GM04504 (cell line): ENCODE measurements around the gene IFT81.
"Not testable (repeated sequence)": the region's sequence is repeated elsewhere in the genome, so short reads cannot be mapped to it uniquely, and the experiment has no call there.

ENCODE experiments used
- DNase-seq: peaks from one replicate; pipeline ENCODE4 v3.0.0-alpha.2; 2012; ENCODE audit warnings: low read depth

The IFT81 gene, protein sequence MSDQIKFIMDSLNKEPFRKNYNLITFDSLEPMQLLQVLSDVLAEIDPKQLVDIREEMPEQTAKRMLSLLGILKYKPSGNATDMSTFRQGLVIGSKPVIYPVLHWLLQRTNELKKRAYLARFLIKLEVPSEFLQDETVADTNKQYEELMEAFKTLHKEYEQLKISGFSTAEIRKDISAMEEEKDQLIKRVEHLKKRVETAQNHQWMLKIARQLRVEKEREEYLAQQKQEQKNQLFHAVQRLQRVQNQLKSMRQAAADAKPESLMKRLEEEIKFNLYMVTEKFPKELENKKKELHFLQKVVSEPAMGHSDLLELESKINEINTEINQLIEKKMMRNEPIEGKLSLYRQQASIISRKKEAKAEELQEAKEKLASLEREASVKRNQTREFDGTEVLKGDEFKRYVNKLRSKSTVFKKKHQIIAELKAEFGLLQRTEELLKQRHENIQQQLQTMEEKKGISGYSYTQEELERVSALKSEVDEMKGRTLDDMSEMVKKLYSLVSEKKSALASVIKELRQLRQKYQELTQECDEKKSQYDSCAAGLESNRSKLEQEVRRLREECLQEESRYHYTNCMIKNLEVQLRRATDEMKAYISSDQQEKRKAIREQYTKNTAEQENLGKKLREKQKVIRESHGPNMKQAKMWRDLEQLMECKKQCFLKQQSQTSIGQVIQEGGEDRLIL

DNA sequence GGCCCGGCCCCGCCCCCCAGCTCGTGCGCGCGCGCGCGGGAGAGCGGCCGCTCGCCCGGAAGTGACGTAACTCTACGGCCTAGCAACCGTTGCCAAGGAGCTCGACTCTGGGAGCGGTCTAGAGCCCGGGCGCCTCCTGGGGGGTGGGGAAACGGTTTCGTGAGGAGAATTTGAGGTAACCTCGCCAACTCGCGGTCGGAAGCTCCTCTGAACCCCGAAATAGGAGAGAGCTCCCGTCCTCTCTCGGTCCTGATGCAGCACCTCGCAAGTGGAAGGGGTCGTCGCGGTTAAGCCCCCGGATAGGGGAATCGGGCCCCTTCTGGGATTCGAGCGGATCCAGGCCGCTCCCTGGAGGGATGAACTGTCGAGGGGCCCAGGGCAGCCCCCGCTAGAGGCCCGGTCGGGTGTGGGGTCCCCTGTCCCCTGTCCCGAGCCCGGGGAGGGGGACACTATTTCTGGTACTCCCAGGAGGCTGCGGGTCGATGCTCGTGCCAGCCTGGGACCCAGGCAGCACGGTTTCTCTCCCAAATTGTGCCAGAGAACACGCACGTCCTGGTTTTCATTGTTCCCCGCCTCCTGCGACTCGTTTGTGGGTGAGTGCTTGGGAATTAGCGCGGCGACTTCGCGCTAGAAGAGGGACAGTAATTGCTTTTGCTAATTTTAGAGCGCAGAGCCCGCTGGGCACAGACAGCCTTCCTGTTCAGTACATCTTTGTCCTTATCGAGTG, at the start of gene IFT81:
Gene IFT81 (plus strand): TSS at position 89 of the 727 bp plus-strand sequence. CDS start 3,024 bp downstream, outside the sequence.
- peak; percentile 89 for DNase-seq

DNA sequence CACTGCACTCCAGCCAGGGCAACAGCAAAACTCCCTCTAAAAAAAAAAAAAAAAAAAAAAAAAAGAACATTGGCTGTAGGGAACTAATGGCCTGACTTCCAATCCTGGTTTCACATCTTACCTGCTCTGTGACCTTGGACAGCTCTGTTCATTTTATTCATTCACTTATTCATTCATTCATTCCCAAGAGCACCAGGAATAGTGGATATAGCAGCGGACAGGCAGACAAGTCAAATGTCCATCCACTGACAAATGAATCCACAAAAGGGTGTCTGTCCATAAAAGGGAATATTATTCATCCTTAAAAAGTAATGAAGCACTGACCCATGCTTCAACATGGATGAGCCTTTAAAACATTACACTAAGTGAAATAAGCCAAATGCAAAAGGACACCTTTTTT, 48.3 kb upstream of the IFT81 start:
- no peak for DNase-seq

DNA sequence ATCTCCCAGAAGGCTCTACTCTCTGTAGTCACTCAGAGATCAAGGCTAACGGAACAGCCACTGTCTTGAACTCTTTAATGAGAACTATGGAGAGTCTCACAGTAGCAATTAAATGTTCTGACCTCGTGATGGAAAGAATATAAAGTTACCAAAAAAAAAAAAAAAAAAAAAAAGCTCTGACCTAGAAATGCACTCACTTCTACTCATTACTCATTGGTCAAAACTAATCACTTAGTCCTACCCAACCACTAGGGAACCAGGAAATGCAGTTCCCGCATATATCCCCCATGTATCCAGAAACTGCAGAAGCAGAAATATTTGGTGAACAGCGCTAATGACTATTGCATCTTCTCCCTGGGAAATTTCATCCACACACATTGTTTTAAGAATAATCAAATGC, 46.4 kb upstream of the IFT81 start:
- no peak for DNase-seq

DNA sequence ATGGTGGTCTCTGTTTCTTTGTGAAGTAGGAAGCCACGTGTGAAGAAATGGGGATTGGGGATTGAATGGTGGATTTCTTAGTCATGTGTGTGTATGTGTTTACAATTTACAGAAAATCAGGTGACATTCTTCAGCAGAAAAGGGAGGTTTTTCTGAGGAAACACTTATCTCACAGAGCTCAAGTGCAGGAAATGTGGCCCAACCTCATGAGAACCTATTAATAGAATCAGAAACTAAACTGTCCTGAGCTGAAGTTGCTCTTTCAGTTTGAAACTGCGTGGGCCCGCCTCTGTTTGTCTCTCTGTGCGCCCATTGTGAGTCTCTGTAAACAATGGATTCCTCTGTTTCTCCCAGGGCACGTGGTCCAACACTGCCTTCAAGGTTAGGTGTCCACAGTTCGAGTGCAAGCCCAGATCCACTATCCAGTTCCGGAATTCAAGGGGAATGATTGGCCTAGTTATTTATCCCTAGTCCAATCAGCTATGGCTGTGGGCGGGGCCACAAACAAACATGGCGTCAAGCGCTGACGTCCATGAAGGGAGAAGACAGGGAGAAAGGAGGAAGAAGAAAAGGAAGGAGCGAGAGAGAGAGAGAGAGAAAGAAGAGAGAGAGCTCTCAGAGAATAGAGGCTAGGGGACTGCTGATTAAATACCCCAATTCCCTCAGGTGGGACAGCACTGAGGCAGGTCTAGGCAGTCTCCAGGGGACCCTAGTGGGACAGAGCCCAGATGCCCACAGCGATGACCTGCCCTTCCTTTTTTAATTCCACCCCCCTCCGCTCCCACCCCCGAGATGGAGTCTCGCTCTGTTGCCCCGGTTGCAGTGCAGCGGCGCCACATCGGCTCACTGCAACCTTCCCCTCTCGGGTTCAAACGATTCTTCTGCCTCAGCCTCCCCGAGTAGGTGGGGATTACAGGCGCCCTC, 44.4 kb upstream of the IFT81 start:
- no peak for DNase-seq

DNA sequence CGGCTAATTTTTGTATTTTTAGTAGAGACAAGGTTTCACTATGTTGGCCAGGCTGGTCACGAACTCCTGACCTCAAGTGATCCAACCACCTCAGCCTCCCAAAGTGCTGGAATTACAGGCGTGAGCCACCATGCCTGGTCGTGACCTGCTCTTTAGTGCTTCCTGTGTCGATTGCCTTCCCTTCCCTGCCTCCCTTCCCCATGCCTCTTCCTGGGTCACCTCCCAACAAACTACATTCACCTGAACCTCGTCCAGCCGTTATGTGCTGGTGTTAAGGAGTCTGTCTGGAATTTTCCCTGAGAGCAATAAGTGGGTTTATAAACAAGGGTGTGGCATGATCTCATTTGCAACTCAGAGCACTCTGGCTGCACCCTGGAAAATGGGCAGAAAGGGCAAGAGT, 43.7 kb upstream of the IFT81 start:
- DNase-seq = no peak

DNA sequence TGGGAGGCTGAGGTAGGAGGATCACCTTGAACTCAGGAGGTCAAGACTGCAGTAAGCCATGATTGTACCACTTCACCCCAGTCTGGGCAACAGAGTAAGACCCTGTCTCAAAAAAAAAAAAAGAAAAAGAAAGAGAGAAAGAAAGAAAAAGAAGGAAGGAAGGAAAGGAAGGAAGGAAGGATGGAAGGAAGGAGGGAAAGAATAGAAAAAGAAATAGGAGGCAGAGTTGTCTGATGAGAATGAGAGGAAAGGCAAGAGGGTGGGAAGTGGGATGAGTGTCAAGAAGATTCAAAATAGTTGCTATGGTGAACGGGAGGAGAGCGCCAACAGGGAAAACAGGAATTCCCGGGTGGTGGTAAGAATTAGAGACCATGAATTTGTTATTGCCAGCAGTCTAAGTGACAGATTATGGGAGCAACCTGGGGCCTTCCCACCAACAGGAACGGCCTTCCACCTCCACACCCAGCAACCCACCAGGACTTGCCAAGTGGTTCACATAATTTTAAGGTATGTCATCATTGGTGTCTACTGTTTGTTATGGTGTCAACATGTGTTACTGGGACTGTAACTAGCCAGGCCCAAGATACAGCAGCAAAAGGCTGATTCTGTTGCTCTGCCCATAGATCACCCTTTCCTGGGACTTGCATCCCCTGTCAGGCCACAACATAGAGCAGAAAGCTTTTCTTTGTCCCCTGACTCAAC, 39.7 kb upstream of the IFT81 start:
- no peak for DNase-seq

DNA sequence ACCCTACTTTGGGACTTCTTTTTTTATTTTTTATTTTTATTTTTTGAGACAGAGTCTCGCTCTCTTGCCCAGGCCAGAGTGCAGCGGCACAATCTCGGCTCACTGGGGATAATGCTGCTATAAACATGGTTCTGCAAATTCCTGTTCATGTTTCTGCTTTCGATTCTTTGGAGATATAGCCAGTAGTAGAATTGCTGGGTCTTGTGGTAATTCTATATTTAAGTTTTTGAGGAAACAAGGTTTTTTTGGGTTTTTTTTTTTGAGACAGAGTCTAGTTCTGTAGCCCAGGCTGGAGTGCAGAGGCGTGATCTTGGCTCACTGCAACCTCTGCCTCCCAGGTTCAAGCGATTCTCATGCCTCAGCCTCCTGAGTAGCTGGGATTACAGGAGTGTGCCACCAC, 35.9 kb upstream of the IFT81 start:
- not testable (repeated sequence) for DNase-seq

DNA sequence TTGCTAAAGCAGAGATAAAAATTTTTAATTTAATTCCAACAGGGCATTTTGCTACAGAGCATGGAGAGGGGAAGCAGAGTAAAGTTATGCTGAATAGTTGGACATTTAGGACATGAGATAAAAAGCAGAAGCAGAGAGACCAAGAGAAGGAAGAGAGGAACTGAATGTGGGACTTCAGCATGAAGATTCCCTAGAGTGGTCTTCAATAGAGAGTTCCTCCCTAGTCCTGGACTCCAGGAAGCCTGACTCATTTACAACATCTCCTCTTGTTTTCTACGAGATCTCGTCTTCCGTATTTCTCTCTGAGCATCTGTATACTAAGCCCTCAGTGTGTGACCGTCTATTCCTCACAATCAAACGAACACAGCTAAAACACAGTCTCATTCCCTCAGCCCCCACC, 35.2 kb upstream of the IFT81 start:
- DNase-seq = no peak

DNA sequence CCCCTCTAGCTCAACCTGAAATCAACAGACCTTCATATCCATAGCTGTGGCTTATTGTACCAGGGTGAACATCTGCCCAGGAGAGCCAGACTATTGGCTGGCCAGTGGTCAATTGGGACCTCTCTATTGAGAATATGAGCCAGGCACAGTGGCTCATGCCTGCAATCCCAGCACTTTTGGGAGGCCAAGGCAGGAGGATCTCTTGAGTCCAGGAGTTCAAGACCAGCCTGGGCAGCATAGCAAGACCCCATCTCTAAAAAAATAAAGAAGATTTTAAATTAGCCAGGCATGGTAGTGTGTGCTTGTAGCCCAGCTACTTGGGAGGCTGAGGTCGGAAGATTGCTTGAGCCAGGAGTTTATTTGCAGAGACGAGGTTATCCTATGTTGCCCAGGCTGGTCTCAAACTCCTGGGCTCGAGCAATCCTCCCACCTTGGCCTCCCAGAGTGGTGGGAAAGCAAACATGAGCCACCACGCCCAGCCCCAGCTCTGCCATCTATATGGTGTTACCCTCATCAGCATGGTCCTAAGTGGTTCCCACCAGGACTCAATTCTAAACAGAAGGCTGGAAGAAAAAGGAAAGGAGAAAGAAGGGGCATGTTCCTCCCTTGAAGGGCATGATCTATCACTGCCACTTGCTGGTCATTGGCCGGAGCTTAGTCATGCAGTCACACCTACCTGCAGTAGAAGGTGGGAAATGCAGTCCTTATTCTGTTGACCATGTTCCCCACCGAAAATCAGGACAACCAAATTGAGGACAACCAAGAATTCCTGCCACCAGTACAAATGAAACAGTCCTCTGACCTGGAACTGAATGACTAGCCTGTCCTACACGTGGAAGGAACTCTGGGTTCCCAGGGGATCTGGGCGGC, 33.7 kb upstream of the IFT81 start:
- no peak for DNase-seq

DNA sequence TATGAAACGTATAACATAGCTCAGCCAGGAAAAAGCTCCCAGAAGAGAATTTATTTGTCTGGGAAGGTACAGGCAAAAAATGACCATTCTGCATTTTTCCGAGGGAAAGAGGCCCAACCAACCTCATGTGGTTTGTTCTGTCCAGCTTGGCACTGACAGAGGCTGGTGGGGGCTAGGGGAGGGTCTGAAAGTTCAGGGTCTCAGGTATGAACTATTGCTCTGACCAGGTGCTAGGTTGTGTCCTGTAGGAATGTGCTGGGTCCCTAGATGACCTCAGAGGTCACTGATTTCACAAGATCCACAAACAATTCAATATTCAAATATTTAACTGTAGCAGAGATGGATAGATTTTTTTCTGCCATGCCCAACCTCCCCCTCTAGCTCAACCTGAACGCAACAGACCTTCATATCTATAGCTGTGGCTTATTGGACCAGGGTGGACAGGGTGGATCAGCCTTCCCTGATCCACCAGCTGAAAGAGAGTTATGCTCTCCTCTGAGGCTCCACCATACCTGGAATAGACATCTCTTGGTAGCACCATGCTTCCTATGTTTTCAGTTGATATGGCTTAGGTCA, 32.9 kb upstream of the IFT81 start:
- DNase-seq = no peak

DNA sequence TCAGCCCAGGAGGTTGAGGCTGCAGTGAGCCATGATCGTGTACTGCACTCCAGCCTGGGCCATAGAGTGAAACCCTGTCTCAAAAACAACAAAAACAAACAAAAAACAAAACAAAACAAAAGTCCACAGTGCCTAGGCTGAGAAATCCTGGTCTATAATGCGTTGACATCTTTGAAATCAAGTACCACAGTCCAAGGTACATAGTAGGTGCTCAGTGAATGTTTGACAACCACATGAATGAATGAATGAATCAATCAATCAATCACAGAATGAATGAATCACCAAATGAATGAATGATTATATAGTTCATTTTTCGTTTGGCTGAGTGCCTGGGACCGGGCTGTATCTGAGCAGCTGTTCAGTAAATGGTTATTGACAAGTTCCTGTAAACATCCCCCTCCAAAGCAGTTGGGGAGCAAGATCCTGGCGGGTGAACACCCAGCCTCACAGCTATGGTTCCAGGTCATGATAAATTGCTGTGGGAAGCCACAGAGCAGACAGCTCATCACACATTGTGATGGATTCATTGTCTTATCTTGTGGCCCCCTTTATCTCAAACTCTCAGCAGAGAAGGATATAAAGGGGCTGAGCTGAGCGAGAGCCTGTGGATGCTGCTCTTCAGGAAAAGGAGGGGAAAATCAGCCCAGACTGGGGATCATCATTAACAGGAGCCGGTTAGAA, 30.4 kb upstream of the IFT81 start:
- DNase-seq = no peak

DNA sequence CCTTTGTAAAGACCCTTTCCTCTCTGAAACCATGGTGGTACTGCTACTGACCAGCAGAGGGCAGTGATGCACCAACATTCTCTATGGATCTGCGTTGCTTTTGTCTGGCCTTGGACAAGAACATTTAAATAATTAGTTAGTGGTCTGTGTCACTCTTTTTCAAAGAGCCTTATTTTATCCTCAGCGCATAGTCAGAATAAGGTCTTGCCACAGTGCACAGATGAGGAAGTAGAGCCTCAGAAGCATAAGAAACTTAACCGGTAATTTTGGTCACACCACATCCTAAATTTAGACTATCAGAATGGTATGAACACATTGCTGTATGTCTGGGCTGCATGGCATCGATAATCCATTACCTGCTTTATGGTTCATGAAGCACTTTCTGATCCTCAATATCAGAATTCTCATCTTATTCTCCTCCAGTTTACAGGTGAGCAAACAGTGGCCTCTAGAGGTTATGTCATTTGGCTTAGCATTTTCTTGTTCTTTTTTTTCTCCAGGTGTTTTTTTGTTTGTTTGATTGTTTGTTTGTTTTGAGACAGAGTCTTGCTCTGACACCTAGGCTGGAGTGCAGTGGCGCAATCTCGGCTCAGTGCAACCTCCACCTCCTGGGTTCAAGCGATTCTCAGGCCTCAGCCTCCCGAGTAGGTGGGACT, 23.7 kb upstream of the IFT81 start:
- DNase-seq = no peak

DNA sequence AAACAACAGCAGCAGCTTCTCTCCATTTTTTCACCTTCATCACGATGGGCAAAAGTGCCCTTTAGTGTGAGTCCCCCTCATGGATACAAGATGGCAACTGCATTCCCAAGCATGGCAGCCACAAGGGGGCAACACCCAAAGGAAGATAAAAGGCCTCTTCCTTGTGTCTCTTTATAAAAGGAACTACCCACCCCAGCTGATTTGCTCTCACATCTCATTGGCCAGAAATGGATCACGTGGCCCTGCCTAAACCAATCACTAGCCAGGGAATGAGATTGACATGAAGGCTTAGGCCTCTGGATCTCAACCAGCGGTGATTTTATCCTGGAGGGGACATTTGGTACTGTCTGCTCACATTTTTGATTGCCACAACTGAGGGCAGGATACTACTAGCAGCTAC, 21.9 kb upstream of the IFT81 start:
- DNase-seq = no peak

DNA sequence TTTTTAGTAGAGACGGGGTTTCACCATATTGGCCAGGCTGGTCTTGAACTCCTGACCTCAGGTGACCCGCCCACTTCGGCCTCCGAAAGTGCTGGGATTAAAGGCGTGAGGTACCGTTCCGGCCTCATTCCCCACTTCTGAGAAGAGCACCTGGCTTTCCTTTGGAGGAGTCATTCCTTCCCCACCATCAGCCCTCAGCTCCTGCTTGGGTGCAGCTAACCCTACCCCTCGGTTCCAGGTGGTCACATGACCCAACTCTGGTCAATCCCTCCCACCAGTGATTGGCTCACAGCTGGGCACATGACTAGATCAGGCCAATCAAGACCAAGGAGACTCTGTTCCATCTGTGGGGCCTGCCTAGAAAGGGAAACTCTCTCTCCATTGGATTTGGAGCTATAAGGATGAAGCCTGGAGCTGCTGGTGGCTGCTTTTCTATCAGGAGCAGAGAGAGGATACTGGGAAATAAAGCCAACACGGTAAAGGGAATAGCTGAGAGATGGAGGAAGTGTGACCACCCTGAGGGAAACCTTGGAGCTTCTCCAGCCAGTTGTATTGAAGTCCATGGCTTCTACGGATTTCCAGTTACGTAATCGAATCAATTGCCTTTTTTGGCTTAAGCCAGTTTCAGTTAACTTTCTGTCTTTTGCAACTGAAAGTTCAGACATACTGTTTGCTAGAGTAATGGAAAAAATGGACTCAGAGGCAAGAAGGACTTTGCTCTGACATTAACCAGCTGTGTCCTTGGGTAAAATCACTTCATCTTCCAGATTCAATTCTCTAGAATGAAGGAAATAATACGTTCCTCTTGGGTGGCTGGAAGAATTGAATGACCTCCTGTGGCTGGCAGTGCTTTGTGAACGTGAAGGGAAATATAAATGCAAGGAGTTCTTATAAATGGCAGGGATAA, 19.7 kb upstream of the IFT81 start:
- no peak for DNase-seq

DNA sequence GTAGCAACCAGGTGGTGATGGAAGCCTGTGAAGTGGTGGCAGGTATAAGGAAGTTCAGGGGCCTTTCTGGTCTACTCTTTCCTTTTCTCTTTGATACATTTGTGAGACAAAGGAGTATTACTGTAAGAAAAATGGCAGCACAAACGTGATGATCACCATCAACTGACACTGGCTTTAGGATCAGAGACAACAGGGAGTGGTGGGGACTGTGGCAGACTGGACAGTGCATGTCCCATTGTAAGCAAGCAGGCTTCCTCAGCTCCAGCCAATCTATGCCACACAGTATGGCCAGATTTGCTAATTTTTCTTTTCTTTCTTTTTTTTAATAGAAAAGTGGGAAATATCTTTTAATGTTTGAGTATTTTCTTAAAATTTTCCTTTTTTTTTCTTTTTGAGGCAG, 19.0 kb upstream of the IFT81 start:
- DNase-seq = no peak

DNA sequence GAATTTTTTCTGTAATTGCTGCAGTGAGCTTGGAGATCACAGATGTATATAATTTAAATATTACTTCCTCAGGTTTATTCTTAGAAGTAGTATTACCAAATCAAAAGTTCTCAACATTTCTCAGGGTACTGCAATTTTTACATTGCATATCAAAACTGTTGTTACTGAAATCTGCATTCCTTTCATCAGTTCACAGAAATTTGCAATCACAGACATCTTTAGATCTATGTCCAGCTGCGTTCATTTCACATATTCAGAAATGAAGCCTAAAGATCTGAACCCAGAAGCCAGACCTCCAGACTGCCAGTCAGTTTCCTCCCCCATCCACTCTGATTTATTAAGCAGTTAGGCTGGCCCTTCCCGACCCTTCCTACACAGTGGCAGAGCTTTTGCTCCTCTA, 18.2 kb upstream of the IFT81 start:
- no peak for DNase-seq

DNA sequence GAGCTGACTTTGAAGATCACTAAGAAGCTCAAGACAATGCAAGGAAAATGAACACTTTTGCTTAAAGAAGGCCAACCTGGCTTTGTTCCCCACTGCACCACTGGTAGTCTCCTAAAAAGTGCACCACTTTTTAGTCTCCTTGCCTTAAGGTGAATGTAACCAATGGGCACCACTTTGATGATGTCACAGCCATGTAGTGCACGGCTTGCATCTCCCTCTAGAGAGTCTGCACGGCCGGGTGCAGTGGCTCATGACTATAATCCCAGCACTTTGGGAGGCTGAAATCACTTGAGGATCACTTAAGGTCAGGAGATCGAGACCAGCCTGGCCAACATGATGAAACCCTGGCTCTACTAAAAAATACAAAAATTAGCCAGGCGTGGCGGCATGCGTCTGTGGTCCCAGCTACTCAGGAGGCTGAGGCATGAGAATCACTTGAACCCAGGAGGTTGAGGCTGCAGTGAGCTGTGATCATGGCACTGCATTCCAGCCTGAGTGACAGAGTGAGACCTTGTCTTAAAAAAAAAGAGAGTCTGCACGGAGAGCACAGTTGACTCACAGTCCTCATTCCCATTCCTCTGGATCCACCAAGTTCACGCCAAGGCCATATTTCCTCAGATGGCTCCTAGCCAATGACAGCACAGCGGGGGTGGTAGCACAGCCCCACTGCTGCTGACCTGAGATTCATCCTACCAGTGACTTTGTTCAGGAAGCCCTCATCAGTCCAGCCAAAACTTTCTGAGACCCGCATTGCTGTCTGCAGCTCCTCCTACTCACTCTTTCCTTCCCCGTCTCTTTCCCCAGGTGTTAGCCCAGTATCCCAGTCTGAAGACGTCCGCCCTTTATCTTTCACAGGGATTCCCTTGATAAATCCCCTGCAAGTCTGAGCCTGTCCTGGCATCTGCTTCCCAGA, 16.5 kb upstream of the IFT81 start:
- DNase-seq = peak; percentile 85
